Measurements from ENCODE around the gene SMLR1. TPM values are rescaled to one million over a fixed set of nuclear protein-coding genes. Genes with fewer than 3 reads are reported as not detected.

SMLR1 gene
- total RNA-seq, 1 donor from 2014 or later: not detected

DNA sequence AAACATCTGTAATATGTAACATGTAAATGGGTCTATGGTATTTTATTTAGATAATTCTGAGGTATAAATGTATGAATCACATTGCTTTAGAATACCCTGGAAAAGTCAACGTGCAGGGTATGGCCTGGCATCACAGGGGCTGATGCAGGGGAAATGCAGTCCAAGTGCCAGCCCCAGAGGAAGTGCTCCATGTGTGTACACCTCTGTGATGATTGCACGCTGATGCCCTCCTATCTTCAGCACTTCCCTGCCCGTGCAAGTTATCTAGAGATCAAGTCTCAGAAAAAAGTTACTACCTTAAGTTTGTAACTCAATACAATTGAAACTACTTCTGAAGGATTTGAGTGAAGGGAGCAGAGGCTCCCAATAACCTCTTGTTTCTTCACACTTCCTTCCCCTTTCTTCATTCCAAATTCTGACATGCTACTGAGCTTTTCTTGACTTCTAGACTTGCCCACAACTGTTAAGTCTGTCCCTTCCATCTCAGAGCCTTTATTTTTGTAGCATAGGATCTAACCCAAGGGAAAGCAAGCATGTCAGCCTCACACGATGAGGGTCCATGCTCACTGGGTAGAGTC, 2.2 kb downstream of the SMLR1 start:
- no peaks in the 10 kb centered on the region for H3K4me1 ChIP-seq
- no peaks in the 10 kb centered on the region for H3K36me3 ChIP-seq
- no peak overlapping the region for H3K27ac ChIP-seq
- DNase-seq (ENCODE audit: extremely low spot score in 2 of 2): no peak
- H3K27me3 ChIP-seq: no peaks in the 10 kb centered on the region
- intact Hi-C loops (cut with DNase I): no loop called here
- no peaks in the 10 kb centered on the region for H3K9me3 ChIP-seq
- TF ChIP-seq, protein P1, sequence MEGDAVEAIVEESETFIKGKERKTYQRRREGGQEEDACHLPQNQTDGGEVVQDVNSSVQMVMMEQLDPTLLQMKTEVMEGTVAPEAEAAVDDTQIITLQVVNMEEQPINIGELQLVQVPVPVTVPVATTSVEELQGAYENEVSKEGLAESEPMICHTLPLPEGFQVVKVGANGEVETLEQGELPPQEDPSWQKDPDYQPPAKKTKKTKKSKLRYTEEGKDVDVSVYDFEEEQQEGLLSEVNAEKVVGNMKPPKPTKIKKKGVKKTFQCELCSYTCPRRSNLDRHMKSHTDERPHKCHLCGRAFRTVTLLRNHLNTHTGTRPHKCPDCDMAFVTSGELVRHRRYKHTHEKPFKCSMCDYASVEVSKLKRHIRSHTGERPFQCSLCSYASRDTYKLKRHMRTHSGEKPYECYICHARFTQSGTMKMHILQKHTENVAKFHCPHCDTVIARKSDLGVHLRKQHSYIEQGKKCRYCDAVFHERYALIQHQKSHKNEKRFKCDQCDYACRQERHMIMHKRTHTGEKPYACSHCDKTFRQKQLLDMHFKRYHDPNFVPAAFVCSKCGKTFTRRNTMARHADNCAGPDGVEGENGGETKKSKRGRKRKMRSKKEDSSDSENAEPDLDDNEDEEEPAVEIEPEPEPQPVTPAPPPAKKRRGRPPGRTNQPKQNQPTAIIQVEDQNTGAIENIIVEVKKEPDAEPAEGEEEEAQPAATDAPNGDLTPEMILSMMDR (IDR thresholded peaks at IDR 0.05): no peak
- TF ChIP-seq POLR2A (IDR thresholded peaks at IDR 0.05): no peak
- H3K4me3 ChIP-seq: no peak overlapping the region

DNA sequence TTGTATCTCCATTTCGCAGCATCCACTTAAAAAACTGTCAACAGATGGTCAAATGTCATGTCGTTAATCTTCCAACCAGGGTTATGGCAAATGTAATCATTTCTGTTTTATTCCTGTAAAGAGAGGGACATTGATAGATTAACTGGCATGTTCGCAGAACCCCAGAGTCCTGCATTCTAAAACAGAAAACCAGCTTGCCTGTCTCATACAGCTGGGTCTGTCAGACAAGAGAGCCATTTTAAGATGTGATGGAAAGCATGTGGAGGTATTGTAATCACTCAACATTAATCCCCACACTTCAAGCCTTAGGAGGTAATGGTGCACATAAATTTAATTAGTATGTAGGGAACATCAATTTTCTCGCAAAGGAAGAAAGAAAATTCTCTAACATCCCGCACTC, 4.4 kb downstream of the SMLR1 start:
- no peak overlapping the region for H3K4me3 ChIP-seq
- no peaks in the 10 kb centered on the region for H3K36me3 ChIP-seq
- no peaks in the 10 kb centered on the region for H3K27me3 ChIP-seq
- no peak overlapping the region for H3K27ac ChIP-seq
- no peak for DNase-seq (ENCODE audit: extremely low spot score in 2 of 2)
- intact Hi-C loops (cut with DNase I): no loop called here
- no peaks in the 10 kb centered on the region for H3K9me3 ChIP-seq
- TF ChIP-seq, protein P1 (IDR thresholded peaks at IDR 0.05): no peak
- TF ChIP-seq POLR2AphosphoS5 (IDR thresholded peaks at IDR 0.05; ENCODE audit: insufficient read depth in 1 of 2, low read depth in 1 of 2) (no peak), POLR2A (IDR thresholded peaks at IDR 0.05) (no peak)
- no peaks in the 10 kb centered on the region for H3K4me1 ChIP-seq

GRCh38 chr6:130833569-130833968, 6.4 kb downstream of the SMLR1 start:
- no peak overlapping the region for H3K4me3 ChIP-seq
- H3K9me3 ChIP-seq: no peaks in the 10 kb centered on the region
- H3K27me3 ChIP-seq: no peaks in the 10 kb centered on the region
- H3K27ac ChIP-seq: no peak overlapping the region
- no peaks in the 10 kb centered on the region for H3K36me3 ChIP-seq
- DNase-seq (ENCODE audit: extremely low spot score in 2 of 2): no peak
- TF ChIP-seq POLR2AphosphoS5 (IDR thresholded peaks at IDR 0.05; ENCODE audit: insufficient read depth in 1 of 2, low read depth in 1 of 2) (no peak), POLR2A (IDR thresholded peaks at IDR 0.05) (no peak)
- TF ChIP-seq, protein P1 (IDR thresholded peaks at IDR 0.05): no peak
- H3K4me1 ChIP-seq: no peaks in the 10 kb centered on the region
- intact Hi-C loops (cut with DNase I): no loop called here

- no peaks in the 10 kb centered on the region for H3K36me3 ChIP-seq
- H3K9me3 ChIP-seq: no peaks in the 10 kb centered on the region
- H3K4me1 ChIP-seq: no peaks in the 10 kb centered on the region
- TF ChIP-seq POLR2A (IDR thresholded peaks at IDR 0.05) (no peak), POLR2AphosphoS5 (IDR thresholded peaks at IDR 0.05; ENCODE audit: insufficient read depth in 1 of 2, low read depth in 1 of 2) (no peak)
- TF ChIP-seq, protein P1 (IDR thresholded peaks at IDR 0.05): no peak
- H3K4me3 ChIP-seq: no peak overlapping the region
- no peaks in the 10 kb centered on the region for H3K27me3 ChIP-seq
- DNase-seq (ENCODE audit: extremely low spot score in 2 of 2): no peak
- intact Hi-C loops (cut with DNase I): no loop called here
- no peak overlapping the region for H3K27ac ChIP-seq
Measured at GRCh38 chr6:130834482-130835251, 7.5 kb downstream of the SMLR1 start.

DNA sequence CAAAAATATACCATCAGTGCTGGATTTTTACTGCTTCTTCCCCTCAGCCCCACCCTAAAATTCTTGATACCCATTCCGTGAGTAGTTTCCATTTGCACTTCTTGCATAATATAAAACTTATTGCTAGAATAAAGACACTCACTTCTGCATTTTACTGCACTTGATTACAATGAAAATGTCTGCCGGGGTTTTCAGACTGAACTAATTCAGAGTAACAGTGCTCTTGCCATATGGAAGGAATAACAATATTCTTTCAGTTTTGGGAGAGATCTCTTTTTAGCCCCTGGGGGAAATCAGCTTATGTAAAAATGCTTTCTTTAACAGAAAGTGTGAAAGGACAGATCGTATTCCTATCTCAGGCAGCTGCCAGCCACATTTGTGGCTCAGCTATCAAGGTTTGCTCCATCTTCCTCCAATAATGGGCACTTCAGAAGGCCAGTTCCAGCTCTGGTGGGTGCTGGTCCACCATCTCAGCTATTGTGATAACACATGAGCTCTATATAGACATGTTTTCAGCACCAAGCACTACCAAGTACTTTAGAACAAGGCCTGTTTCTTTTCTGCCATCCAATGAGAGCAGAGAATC, 8.9 kb downstream of the SMLR1 start:
- Histone ChIP-seq H3K4me3 (no peak overlapping the region), H3K27me3 (no peaks in the 10 kb centered on the region), H3K36me3 (no peaks in the 10 kb centered on the region), H3K4me1 (no peaks in the 10 kb centered on the region), H3K9me3 (no peaks in the 10 kb centered on the region), H3K27ac (no peak overlapping the region)
- DNase-seq (ENCODE audit: extremely low spot score in 2 of 2): no peak
- intact Hi-C loops (cut with DNase I): no loop called here
- TF ChIP-seq, protein P1 (IDR thresholded peaks at IDR 0.05): no peak
- TF ChIP-seq POLR2A (IDR thresholded peaks at IDR 0.05) (no peak), POLR2AphosphoS5 (IDR thresholded peaks at IDR 0.05; ENCODE audit: insufficient read depth in 1 of 2, low read depth in 1 of 2) (no peak)
